ENCODE results near the gene KCNT1.
"Not testable (repeated sequence)": the region's sequence is repeated elsewhere in the genome, so short reads cannot be mapped to it uniquely, and the experiment has no call there.

Gene KCNT1

DNA sequence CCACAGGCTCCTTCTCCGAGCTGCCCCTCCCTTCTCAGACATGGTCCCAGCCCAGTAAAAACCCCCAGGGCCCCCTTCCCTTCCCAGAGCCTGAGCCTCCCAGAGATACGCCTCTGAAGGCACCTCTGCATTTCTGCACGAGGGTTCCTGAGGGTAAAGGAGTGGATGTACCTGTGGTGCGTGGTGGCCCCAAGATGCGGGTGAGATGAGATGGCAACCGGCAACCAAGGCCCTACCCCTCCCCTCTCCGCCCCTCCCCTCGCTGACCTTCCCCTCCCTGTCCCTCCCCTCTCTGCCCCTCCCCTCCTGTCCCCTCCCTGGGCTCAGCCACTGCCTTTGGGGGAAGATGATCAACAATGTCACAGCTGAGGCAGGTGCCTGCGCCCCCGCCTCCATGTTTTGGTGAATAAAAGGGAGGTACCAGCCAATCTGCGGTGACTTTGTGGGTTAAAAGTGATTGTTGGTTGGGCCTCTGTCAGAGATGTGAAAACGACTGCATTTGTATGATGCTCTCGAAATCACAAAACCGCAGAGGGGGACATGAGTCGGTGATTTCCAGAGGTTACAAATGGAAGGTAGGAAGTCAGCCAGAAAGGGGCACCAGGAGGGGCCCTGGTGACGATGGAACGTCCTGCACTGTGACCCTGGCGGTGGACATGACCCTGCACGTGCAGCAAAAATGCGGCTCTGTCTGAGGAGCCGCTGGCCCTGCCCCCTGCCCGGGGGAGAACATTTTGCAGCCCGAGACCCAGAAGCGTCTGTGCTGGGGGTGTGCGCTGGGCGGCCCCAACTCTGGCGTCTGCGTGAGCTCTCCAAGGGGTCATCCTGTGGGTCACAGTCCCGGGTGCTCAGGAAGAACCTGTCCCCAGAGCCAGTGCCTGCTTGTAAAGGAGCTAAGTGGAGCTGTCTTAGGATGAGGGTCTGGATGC lies 35.2 kb upstream of the KCNT1 start:
- no peak for DNase-seq (ENCODE audit: insufficient read length, low spot score)
- FAIRE-seq, result no peak
- no peak for TF ChIP-seq POLR2A (IDR thresholded peaks at IDR 0.05; ENCODE audit: low read depth, low read length)

- no peak for TF ChIP-seq POLR2A (IDR thresholded peaks at IDR 0.05; ENCODE audit: low read depth, low read length)
- DNase-seq (ENCODE audit: insufficient read length, low spot score) (no peak), FAIRE-seq (no peak)
These were observed 34.5 kb upstream of the KCNT1 start for GRCh38 chr9:135667463-135668001.

DNA sequence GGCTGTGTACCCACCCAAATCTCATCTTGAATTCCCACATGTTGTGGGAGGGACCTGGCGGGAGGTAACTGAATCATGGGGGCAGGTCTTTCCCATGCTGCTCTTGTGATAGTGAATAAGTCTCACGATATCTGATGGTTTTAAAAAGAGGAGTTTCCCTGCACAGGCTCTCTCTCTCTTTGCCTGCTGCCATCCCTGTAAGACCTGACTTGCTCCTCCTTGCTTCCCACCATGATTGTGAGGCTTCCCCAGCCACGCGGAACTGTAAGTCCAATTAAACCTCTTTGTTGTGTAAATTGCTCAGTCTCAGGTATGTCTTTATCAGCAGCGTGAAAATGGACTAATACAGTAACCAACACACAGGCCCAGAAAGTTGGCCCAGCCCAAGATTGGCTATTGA lies 33.0 kb upstream of the KCNT1 start:
- not testable (repeated sequence) for FAIRE-seq; DNase-seq (ENCODE audit: insufficient read length, low spot score)

GRCh38 chr9:135669616-135670285 lies 32.2 kb upstream of the KCNT1 start:
- DNase-seq (ENCODE audit: insufficient read length, low spot score) (no peak), FAIRE-seq (no peak)
- TF ChIP-seq POLR2A (IDR thresholded peaks at IDR 0.05; ENCODE audit: low read depth, low read length), result no peak

DNA sequence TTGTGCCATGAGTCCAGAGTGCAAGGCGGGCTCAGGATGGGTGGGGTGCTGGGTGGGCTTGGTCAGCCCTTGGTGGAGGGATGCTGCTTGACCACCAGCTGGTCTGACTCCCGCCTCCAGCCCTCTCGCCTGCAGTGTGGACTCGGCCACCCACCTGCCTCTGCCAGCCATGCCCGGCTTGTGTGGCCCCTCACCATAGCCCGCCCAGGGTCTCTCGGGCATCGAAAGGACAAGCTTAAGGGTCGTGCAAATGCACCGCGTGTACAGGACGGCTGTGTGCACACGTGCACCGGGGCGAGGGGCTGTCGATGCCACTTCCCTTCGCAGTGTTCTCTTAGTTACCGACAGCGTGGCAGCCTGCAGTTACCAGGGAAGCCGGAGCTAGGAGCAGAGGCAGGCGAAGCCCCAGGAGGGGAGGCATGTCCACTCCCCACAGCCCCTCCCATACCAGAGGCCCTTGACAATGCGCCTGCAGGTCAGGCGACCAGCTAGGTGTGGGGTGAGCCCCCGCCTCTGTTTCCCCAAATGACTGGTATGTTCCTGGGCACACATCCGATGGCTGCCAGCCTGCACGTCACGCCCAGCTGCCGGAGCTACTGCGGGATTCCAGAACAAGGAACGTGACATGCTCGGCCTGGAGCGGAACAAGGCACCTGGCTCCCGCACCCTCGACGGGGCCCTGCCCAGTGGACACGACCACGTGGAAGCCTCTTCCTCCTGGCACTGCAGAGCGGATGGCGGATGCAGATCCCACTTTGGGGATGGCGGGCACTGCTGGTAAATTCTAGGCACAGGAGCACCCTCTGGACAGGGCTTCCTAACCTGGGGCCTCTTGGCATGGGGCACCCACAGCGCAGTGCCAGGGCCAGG lies 31.0 kb upstream of the KCNT1 start:
- no peak for TF ChIP-seq POLR2A (IDR thresholded peaks at IDR 0.05; ENCODE audit: low read depth, low read length)
- DNase-seq (ENCODE audit: insufficient read length, low spot score) (no peak), FAIRE-seq (no peak)

DNA sequence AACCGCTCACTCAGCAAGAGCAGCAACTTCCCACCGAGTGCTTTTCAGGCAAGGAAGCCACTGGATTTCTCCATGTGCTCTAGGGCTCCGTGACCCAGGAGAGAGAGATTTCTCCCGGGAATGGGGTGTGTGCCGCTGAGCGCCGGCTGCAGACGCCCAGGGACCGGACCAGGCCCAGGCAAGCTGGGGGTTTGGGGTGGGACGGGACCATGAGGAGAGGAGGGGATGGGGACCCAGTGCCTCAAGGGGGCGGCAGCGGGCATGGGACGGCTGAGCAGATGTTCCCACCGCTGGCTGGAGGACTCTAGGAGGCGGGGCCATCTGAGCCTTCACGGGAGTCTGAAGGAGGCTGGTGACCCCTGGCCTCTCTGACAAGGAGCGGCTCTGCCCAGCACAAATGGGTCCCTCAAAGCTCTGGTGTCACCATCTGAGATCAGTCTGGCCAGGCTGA lies 30.4 kb upstream of the KCNT1 start:
- no peak for TF ChIP-seq POLR2A (IDR thresholded peaks at IDR 0.05; ENCODE audit: low read depth, low read length)
- FAIRE-seq, result no peak
- DNase-seq (ENCODE audit: insufficient read length, low spot score), result no peak

- not testable (repeated sequence) for FAIRE-seq; DNase-seq (ENCODE audit: insufficient read length, low spot score)
These were observed 29.2 kb upstream of the KCNT1 start for GRCh38 chr9:135672786-135673185.

GRCh38 chr9:135673941-135674340 lies 28.0 kb upstream of the KCNT1 start:
- DNase-seq (ENCODE audit: insufficient read length, low spot score) (no peak), FAIRE-seq (no peak)
- TF ChIP-seq POLR2A (IDR thresholded peaks at IDR 0.05; ENCODE audit: low read depth, low read length), result no peak

- FAIRE-seq (no peak), DNase-seq (ENCODE audit: insufficient read length, low spot score) (no peak)
- TF ChIP-seq POLR2A (IDR thresholded peaks at IDR 0.05; ENCODE audit: low read depth, low read length), result no peak
These were observed 27.0 kb upstream of the KCNT1 start for GRCh38 chr9:135674977-135675376.

DNA sequence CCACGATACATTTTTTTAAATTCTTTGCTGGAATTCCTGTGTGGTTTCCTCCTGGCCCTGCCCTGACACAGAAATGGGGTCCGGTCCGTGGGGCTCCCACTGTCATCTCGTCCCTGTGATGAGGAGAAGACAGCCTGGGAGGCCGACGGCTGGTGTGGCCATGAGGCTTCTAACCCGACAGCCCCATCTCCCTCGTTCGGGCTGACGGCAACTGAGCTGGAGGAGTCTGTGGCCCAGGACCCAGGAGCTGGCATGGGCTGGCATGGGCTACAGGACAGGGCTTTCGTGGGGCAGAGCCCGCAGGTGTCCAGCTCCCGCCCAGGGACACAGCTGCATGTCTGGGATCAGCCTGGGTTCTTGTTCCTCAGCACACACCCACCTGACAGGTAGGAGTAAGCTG lies 25.1 kb upstream of the KCNT1 start:
- DNase-seq (ENCODE audit: insufficient read length, low spot score) (no peak), FAIRE-seq (no peak)
- no peak for TF ChIP-seq POLR2A (IDR thresholded peaks at IDR 0.05; ENCODE audit: low read depth, low read length)

GRCh38 chr9:135677641-135678168 lies 24.3 kb upstream of the KCNT1 start:
- FAIRE-seq (no peak), DNase-seq (ENCODE audit: insufficient read length, low spot score) (no peak)
- TF ChIP-seq POLR2A (IDR thresholded peaks at IDR 0.05; ENCODE audit: low read depth, low read length), result no peak

GRCh38 chr9:135678236-135679017 lies 23.6 kb upstream of the KCNT1 start:
- DNase-seq (ENCODE audit: insufficient read length, low spot score) (no peak), FAIRE-seq (no peak)

GRCh38 chr9:135680056-135680455 lies 21.9 kb upstream of the KCNT1 start:
- TF ChIP-seq POLR2A (IDR thresholded peaks at IDR 0.05; ENCODE audit: low read depth, low read length), result no peak
- DNase-seq (ENCODE audit: insufficient read length, low spot score) (no peak), FAIRE-seq (no peak)

More at GRCh38 chr9:135678236-135679017, 23.6 kb upstream of the KCNT1 start:
- TF ChIP-seq POLR2A (IDR thresholded peaks at IDR 0.05; ENCODE audit: low read depth, low read length), result no peak

Data from H54 (cell line).